Skeletal muscle cell (primary cell): ENCODE results near the gene CYB561D1.
"Not testable (repeated sequence)": the region's sequence is repeated elsewhere in the genome, so short reads cannot be mapped to it uniquely, and the experiment has no call there.

Experiments
- DNase-seq: peaks from one replicate; pipeline ENCODE4 v3.0.0-alpha.2; 2010; ENCODE audit warnings: low read depth
- H3K4me3 ChIP-seq: 2 replicates; pipeline ENCODE4 v1.5.1; 2011; ENCODE audit warnings: low read depth, mild to moderate bottlenecking, control low read depth, low read length, moderate library complexity

Gene CYB561D1

GRCh38 chr1:109493805-109494539, at the start of gene CYB561D1:
CYB561D1 (plus strand) TSS chr1:109494094; CDS start chr1:109494140, 46 bp downstream.
- peak within 1 kb of the TSS; percentile 90 for H3K4me3 ChIP-seq
- DNase-seq = peak; percentile 49

- no peak for DNase-seq
These were observed 49.5 kb upstream of the CYB561D1 start for GRCh38 chr1:109444346-109444745.

GRCh38 chr1:109445949-109446695, 47.8 kb upstream of the CYB561D1 start:
- not testable (repeated sequence) for H3K4me3 ChIP-seq, DNase-seq

More at GRCh38 chr1:109444346-109444745, 49.5 kb upstream of the CYB561D1 start:
- no peak overlapping the region for H3K4me3 ChIP-seq

- H3K4me3 ChIP-seq = no peak overlapping the region
- DNase-seq = no peak
These were observed 46.4 kb upstream of the CYB561D1 start for GRCh38 chr1:109447524-109447923.

GRCh38 chr1:109454497-109455133, 39.3 kb upstream of the CYB561D1 start:
- no peak for DNase-seq
- H3K4me3 ChIP-seq = no peak overlapping the region

- no peak overlapping the region for H3K4me3 ChIP-seq
- no peak for DNase-seq
These were observed 36.1 kb upstream of the CYB561D1 start for GRCh38 chr1:109457819-109458218.

GRCh38 chr1:109466125-109466451, 27.8 kb upstream of the CYB561D1 start:
- peak overlapping the region; percentile 50 for H3K4me3 ChIP-seq
- DNase-seq = no peak

GRCh38 chr1:109466452-109467300, 27.2 kb upstream of the CYB561D1 start, which contains the start of gene SYPL2:
SYPL2 (plus strand) TSS chr1:109466546; CDS start chr1:109466844, 298 bp downstream.
- peak within 1 kb of the TSS; percentile 50 for H3K4me3 ChIP-seq
- no peak for DNase-seq

GRCh38 chr1:109467301-109467777, 26.6 kb upstream of the CYB561D1 start:
- DNase-seq = no peak
- no peak overlapping the region for H3K4me3 ChIP-seq

GRCh38 chr1:109468061-109468460, 25.8 kb upstream of the CYB561D1 start:
- H3K4me3 ChIP-seq = no peak overlapping the region
- no peak for DNase-seq

- DNase-seq = no peak
- no peak overlapping the region for H3K4me3 ChIP-seq
These were observed 25.0 kb upstream of the CYB561D1 start for GRCh38 chr1:109468903-109469302.

- H3K4me3 ChIP-seq = no peak overlapping the region
- DNase-seq = no peak
These were observed 23.6 kb upstream of the CYB561D1 start for GRCh38 chr1:109470245-109470644.

GRCh38 chr1:109472779-109473178, 21.1 kb upstream of the CYB561D1 start:
- no peak for DNase-seq
- no peak overlapping the region for H3K4me3 ChIP-seq

GRCh38 chr1:109473284-109474057, 20.4 kb upstream of the CYB561D1 start:
- not testable (repeated sequence) for DNase-seq, H3K4me3 ChIP-seq

- no peak for DNase-seq
These were observed 19.2 kb upstream of the CYB561D1 start for GRCh38 chr1:109474697-109475096.

GRCh38 chr1:109475261-109475660, 18.6 kb upstream of the CYB561D1 start:
- H3K4me3 ChIP-seq = no peak overlapping the region
- no peak for DNase-seq

More at GRCh38 chr1:109474697-109475096, 19.2 kb upstream of the CYB561D1 start:
- no peak overlapping the region for H3K4me3 ChIP-seq

- no peak for DNase-seq
- H3K4me3 ChIP-seq = no peak overlapping the region
These were observed 17.1 kb upstream of the CYB561D1 start for GRCh38 chr1:109476825-109477224.

- no peak for DNase-seq
- no peak overlapping the region for H3K4me3 ChIP-seq
These were observed 16.1 kb upstream of the CYB561D1 start for GRCh38 chr1:109477821-109478220.
